Measurements from ENCODE around the gene RSL24D1.

- TF ChIP-seq POLR2AphosphoS5 (IDR thresholded peaks at IDR 0.05) (no peak), POLR2A (IDR thresholded peaks at IDR 0.05) (no peak)
These were observed 10.4 kb downstream of the RSL24D1 start for GRCh38 chr15:55186331-55186730.

Data from sigmoid colon (tissue), 4 donors.